ENCODE data around the gene CORO2B. TPM values are rescaled to one million over a fixed set of nuclear protein-coding genes. Genes with fewer than 3 reads are reported as not detected.

The CORO2B gene
- total RNA-seq, 4 donors from 2014 or later, result 0.80 to 4.5 (median 2.3) TPM

DNA sequence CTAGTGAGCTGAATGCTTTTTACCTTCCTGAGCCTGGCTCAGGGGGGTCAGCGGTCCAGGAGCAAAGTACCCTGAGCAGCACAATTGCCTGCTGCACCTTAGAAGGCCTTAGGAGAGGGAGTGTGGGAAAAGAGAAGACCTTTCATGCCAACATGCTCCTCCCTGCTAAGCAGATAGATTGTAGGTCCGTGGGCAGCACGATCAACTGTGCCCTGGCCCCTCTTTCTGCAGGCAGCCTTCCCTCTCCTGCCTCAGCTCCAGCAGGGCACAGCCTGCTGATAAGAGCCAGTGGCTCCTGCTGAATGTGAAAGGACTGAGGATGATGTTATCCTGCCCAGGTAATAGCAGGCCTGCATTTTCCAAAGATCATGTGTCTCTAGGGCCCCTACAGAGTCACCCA lies 4.1 kb downstream of the CORO2B start:
- intact Hi-C loops (cut with DNase I; ENCODE audit: low total_unique reads), result no loop called here
- no peak overlapping the region for H3K4me3 ChIP-seq (ENCODE audit: low read depth, poor library complexity, severe bottlenecking)
- DNase-seq (ENCODE audit: low spot score in 2 of 2), result no peak
- WGBS, 2 donors, result 89 to 94% methylated on average over 3 of the region's 3 CpGs
- TF ChIP-seq, protein P1, sequence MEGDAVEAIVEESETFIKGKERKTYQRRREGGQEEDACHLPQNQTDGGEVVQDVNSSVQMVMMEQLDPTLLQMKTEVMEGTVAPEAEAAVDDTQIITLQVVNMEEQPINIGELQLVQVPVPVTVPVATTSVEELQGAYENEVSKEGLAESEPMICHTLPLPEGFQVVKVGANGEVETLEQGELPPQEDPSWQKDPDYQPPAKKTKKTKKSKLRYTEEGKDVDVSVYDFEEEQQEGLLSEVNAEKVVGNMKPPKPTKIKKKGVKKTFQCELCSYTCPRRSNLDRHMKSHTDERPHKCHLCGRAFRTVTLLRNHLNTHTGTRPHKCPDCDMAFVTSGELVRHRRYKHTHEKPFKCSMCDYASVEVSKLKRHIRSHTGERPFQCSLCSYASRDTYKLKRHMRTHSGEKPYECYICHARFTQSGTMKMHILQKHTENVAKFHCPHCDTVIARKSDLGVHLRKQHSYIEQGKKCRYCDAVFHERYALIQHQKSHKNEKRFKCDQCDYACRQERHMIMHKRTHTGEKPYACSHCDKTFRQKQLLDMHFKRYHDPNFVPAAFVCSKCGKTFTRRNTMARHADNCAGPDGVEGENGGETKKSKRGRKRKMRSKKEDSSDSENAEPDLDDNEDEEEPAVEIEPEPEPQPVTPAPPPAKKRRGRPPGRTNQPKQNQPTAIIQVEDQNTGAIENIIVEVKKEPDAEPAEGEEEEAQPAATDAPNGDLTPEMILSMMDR (IDR thresholded peaks at IDR 0.05), result no peak
- no peak for TF ChIP-seq POLR2A (IDR thresholded peaks at IDR 0.05)

DNA sequence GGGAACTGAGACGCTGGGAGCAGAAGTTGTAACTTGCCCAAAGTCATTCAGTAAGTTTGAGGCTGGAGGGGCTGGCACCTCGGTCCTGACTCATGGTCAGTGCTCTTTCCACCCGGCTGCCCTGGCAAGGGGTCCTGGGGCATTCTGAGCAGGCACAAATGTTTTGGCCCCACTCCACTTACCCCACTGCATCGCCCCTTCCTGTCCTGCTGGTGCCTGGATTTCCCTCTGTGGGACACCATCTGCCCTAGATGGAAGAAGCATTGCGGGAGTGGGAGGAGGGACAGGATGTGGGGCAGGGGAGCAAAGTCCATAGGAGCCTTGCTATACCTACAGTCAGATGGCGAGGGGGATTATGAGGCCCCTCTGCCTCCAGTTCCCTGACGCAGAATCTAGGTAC lies 4.5 kb downstream of the CORO2B start:
- intact Hi-C loops (cut with DNase I; ENCODE audit: low total_unique reads), result no loop called here
- WGBS, 2 donors, result 82 to 87% methylated on average over 7 of the region's 7 CpGs
- no peak for DNase-seq (ENCODE audit: low spot score in 2 of 2)
- H3K4me3 ChIP-seq (ENCODE audit: low read depth, poor library complexity, severe bottlenecking), result no peak overlapping the region
- TF ChIP-seq POLR2A (IDR thresholded peaks at IDR 0.05), result no peak
- TF ChIP-seq, protein P1 (IDR thresholded peaks at IDR 0.05), result no peak

DNA sequence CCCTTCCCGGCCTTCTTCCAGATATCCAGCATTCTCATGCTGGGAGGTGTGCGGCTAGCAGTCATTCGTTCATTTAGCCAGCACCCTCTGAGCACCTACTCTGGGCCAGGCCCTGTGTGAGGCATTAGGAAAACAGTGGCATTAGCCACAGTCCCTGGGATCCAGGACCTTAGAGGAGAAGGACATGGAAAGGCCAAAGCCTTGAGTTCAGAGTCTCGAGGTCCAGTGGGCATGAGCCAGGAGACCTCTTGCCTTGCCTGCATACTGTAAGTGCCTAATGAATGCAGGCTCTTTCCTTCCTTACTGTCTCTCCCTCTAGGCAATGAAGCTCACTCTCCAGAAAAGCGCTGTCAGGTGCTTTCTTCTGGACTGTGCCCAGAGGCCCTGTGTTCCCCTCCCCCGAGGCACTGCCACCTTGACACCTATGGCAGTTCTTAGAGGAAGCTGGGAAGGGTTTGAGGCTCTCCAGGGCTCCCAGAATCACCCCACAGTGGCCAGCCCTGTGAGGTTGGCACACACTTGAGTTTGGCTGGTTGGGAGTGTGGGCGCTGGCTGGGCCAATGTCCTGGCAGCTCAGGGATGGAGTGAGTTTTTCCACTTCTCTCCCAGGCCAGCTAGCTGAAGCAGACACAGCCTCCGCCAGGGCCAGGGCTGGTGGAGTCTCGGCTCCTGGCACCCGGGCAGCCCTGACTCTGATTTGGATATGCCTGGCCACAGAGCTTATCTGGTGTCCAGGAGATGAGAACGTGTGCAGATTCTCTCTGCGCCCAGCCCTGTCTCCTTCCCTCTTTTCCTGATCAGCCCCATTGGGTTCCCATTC lies 5.4 kb downstream of the CORO2B start:
- H3K4me3 ChIP-seq (ENCODE audit: low read depth, poor library complexity, severe bottlenecking), result no peak overlapping the region
- no peak for DNase-seq (ENCODE audit: low spot score in 2 of 2)
- 69 to 83% methylated on average over 12 of the region's 12 CpGs for WGBS, 2 donors
- TF ChIP-seq, protein P1 (IDR thresholded peaks at IDR 0.05), result no peak
- no peak for TF ChIP-seq POLR2A (IDR thresholded peaks at IDR 0.05)
- intact Hi-C loops (cut with DNase I; ENCODE audit: low total_unique reads), result no loop called here

DNA sequence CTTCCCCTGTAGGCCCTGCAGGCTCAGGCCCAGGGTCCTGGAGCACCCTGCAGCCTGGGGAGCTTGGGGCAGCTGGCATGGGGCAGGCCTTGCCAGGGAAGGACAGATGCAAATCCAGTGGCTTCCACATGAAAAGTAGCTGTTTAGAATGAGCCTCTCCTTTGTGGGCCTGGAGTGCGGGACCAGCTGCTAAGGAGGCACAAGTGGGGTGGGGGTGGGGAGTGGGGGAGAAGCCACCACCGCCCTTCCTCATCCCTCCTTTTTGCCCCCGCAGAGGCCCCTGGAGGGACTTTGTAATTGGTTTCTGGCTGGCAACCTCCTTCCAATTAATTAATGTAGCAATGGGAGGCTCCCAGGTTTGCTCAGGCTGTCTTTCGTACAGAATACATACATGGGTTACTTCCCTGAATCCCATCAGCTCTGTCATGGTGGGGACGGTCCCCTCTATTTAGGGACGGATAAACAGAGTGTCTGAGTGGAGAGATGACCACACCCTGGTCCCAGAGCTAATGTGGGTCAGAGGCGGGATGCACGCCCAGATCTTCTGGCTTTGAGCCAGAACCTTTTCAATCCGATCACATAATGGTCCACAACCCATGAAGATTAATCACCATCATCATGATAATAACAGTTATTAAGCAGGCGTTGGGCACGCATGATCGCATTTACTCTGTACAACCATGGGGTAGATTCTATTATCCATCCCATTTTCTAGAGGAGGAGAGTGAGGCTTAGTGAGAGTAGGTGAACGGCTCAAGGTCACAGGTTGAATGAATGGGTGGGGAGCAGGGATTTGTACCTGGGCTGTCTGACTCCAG lies 6.2 kb downstream of the CORO2B start:
- DNase-seq (ENCODE audit: low spot score in 2 of 2), result no peak
- intact Hi-C loops (cut with DNase I; ENCODE audit: low total_unique reads), result no loop called here
- WGBS, 2 donors, result 63 to 64% methylated on average over 13 of the region's 13 CpGs
- H3K4me3 ChIP-seq (ENCODE audit: low read depth, poor library complexity, severe bottlenecking), result no peak overlapping the region
- TF ChIP-seq POLR2A (IDR thresholded peaks at IDR 0.05), result no peak
- TF ChIP-seq, protein P1 (IDR thresholded peaks at IDR 0.05), result no peak

DNA sequence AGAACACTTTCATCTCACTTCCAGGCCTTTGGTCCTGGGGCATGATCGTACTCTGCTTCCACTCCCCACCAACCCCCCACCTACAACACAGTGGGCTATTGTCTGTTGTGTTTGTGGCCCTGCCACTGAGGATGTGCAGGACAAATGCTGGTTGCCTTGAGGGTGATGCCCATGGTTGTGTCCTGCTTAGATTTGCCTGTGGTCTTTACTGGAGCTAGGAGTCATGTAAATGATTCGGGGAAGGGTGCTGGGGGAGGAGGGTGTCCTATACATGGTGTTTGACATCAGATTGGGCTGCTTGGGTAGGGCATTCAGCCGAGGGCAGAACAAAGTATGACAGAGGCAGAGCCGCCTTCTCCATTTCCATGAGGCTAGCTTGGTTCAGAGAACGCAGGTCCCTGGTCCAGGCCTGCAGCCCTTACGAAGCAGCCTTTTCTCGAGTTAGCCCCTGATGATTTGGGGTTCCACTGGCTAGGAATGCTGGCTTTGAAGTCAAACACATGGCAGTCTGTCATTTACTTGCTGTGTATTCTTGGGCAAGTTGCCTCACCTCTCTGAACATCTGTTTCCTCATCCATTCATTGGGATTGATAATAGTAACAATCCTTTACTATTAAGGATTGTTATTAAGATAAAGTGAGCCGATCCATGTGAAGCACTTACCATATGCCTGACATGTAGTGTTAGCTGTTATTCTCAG lies 6.9 kb downstream of the CORO2B start:
- 87 to 89% methylated on average over 8 of the region's 8 CpGs for WGBS, 2 donors
- intact Hi-C loops (cut with DNase I; ENCODE audit: low total_unique reads), result no loop called here
- no peak for DNase-seq (ENCODE audit: low spot score in 2 of 2)
- H3K4me3 ChIP-seq (ENCODE audit: low read depth, poor library complexity, severe bottlenecking), result no peak overlapping the region
- TF ChIP-seq, protein P1 (IDR thresholded peaks at IDR 0.05), result no peak
- TF ChIP-seq POLR2A (IDR thresholded peaks at IDR 0.05), result no peak
